A549 treated with CpdA at 1 μM for 4 hours (cell line): ENCODE results near the gene PTRH2. TPM values are rescaled to one million over a fixed set of nuclear protein-coding genes. Genes with fewer than 3 reads are reported as not detected.

Experiments
- total RNA-seq: library from RNA; stranded (reverse); fragments of 200-300 nt; extraction: Qiagen RNA extraction; gene quantifications from 5 replicates; pipeline ENCODE4 v1.2.3, GENCODE V29; 2022; ENCODE audit warnings: low read depth

PTRH2 gene
- 106 to 123 TPM (median 112 TPM) in 5 replicates for total RNA-seq

GRCh38 chr17:59707149-59707970 lies at the start of gene PTRH2, which contains the start of gene VMP1:
PTRH2 (minus strand) TSS chr17:59707430; CDS start chr17:59697978, 9,452 bp downstream.
VMP1 (plus strand) TSS chr17:59707654; CDS start chr17:59731447, 23,793 bp downstream.

Other genes with a start within 250 kb of the PTRH2 start
- 33.9 to 45.8 TPM (median 40.1 TPM) in 5 replicates for gene DHX40, start 141.8 kb downstream of the PTRH2 start, total RNA-seq
- gene CLTC, start 87.5 kb downstream of the PTRH2 start, total RNA-seq: 185 to 241 TPM (median 194 TPM) in 5 replicates
- gene VMP1, start 224 bp upstream of the PTRH2 start, total RNA-seq: 135 to 235 TPM (median 159 TPM) in 5 replicates
- gene TUBD1, start 185.5 kb upstream of the PTRH2 start, total RNA-seq: 13.3 to 17.2 TPM (median 14.1 TPM) in 5 replicates
- gene RPS6KB1, start 185.7 kb upstream of the PTRH2 start, total RNA-seq: 41.6 to 61.2 TPM (median 46.5 TPM) in 5 replicates